Peyer's patch (tissue), 4 donors: ENCODE data around the gene ADAP1.

Experiments used
- POLR2A ChIP-seq, 2 donors: fragments of 450-650 bp; IDR thresholded peaks; one replicate each; pipeline ENCODE4 v1.5.1; 2017; ENCODE audit warnings: antibody characterized with exemption in 2 of 2, mild to moderate bottlenecking in 2 of 2, moderate library complexity in 2 of 2
- TF ChIP-seq, protein P1 (sequence below), 6 experiments: fragments of 450-650 bp in 4 of 6; fragments of 200-600 bp in 2 of 6; sonication (generic) in 1 of 6; IDR thresholded peaks; one replicate each; pipeline ENCODE4 v1.5.1; 2017 to 2019; ENCODE audit warnings: antibody characterized with exemption in 6 of 6, mild to moderate bottlenecking in 3 of 6, moderate library complexity in 1 of 6

DNA sequence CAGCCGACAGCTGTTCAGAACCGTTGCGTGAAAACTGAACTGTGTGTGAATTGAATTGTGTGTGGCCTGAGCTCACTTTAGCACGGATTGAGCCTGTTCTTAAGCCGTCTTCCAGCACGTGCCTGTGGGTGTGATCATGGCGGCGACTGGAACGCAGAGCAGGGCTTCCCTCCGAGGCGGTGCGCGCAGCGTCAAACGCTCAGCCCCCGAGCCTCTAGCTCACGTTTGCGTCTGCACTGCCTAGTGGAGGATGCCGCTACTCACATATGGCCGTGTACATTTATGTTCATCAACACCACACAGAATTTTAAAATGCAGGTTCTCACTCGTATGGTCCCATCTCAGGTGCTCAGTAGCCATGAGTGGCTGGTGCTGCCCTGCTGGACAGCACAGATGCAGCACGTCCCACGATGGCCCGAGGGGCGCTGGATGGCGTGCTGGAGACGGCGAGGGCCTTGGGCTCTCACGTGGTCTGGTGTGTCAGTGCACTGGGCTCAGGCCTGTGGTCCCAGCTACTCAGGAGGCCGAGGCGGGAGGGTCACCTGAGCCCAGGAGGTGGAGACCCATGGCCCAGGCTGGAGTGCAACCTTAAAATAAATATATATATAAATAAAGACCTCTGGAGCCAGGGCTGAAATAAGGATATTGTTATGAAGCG lies 100.2 kb downstream of the ADAP1 start:
- TF ChIP-seq, protein P1, sequence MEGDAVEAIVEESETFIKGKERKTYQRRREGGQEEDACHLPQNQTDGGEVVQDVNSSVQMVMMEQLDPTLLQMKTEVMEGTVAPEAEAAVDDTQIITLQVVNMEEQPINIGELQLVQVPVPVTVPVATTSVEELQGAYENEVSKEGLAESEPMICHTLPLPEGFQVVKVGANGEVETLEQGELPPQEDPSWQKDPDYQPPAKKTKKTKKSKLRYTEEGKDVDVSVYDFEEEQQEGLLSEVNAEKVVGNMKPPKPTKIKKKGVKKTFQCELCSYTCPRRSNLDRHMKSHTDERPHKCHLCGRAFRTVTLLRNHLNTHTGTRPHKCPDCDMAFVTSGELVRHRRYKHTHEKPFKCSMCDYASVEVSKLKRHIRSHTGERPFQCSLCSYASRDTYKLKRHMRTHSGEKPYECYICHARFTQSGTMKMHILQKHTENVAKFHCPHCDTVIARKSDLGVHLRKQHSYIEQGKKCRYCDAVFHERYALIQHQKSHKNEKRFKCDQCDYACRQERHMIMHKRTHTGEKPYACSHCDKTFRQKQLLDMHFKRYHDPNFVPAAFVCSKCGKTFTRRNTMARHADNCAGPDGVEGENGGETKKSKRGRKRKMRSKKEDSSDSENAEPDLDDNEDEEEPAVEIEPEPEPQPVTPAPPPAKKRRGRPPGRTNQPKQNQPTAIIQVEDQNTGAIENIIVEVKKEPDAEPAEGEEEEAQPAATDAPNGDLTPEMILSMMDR (IDR thresholded peaks at IDR 0.05), result no peak
- TF ChIP-seq POLR2A (IDR thresholded peaks at IDR 0.05), result no peak
